ENCODE data around the gene MRPS15. TPM values are rescaled to one million over a fixed set of nuclear protein-coding genes. Genes with fewer than 3 reads are reported as not detected.
A peak's percentile ranks its signal among the peaks of the same experiment; 100 is the strongest.

MRPS15 gene
- total and polyA plus RNA-seq, 9 donors = 30.9 to 83.5 (median 38.0) TPM

GRCh38 chr1:36467700-36468455, 3.7 kb upstream of the MRPS15 start:
- Histone ChIP-seq H3K27me3 (no peaks in the 10 kb centered on the region), H3K4me3 (no peak overlapping the region), H3K4me1 (ENCODE audit: insufficient read depth) (peaks cover 2% of the 10 kb centered on the region), H3K27ac (no peak overlapping the region), H3K36me3 (no peaks in the 10 kb centered on the region), H3K9me3 (no peaks in the 10 kb centered on the region)
- DNase-seq = no peak
- intact Hi-C loops (cut with DNase I) = no loop called here
- whole genome bisulfite sequencing, 3 donors = 71 to 78% (median 75%) methylated on average over 10 of the region's 10 CpGs
- TF ChIP-seq, protein P1, sequence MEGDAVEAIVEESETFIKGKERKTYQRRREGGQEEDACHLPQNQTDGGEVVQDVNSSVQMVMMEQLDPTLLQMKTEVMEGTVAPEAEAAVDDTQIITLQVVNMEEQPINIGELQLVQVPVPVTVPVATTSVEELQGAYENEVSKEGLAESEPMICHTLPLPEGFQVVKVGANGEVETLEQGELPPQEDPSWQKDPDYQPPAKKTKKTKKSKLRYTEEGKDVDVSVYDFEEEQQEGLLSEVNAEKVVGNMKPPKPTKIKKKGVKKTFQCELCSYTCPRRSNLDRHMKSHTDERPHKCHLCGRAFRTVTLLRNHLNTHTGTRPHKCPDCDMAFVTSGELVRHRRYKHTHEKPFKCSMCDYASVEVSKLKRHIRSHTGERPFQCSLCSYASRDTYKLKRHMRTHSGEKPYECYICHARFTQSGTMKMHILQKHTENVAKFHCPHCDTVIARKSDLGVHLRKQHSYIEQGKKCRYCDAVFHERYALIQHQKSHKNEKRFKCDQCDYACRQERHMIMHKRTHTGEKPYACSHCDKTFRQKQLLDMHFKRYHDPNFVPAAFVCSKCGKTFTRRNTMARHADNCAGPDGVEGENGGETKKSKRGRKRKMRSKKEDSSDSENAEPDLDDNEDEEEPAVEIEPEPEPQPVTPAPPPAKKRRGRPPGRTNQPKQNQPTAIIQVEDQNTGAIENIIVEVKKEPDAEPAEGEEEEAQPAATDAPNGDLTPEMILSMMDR (IDR thresholded peaks at IDR 0.05) = no peak
- TF ChIP-seq POLR2A (IDR thresholded peaks at IDR 0.05) (no peak), EP300 (IDR thresholded peaks at IDR 0.05) (no peak)

DNA sequence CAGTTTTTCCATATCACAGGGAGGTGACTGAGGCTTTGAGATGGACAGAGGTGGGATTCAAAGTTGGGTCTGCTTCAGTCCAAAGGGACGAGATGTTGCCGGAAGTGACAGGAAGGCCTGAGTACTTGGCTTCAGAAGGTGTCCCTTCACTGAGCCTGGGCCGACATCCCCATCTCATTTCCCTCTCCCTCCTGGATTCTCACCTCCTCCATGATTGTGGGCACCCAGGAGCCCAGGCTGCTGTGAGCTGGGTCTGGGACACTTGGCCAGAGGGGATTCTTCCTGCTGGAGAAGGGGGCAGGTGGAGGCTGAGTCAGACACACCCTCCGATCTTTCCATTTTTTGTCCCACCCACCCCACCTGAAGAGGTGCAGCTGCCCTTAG, 2.8 kb upstream of the MRPS15 start:
- TF ChIP-seq POLR2A (IDR thresholded peaks at IDR 0.05) (no peak), EP300 (IDR thresholded peaks at IDR 0.05) (no peak)
- TF ChIP-seq, protein P1 (IDR thresholded peaks at IDR 0.05) = no peak
- peaks cover 2% of the 10 kb centered on the region for H3K4me1 ChIP-seq (ENCODE audit: insufficient read depth)
- intact Hi-C loops (cut with DNase I) = no loop called here

GRCh38 chr1:36466370-36467026, 2.3 kb upstream of the MRPS15 start:
- Histone ChIP-seq H3K4me1 (ENCODE audit: insufficient read depth) (peaks cover 2% of the 10 kb centered on the region), H3K9me3 (no peaks in the 10 kb centered on the region), H3K4me3 (no peak overlapping the region), H3K27ac (no peak overlapping the region), H3K36me3 (no peaks in the 10 kb centered on the region), H3K27me3 (no peaks in the 10 kb centered on the region)
- 80 to 90% (median 80%) methylated on average over 12 of the region's 12 CpGs for WGBS, 3 donors
- TF ChIP-seq, protein P1 (IDR thresholded peaks at IDR 0.05) = no peak
- TF ChIP-seq POLR2A (IDR thresholded peaks at IDR 0.05) = no peak
- no peak for TF ChIP-seq EP300 (IDR thresholded peaks at IDR 0.05)
- intact Hi-C loops (cut with DNase I) = no loop called here
- DNase-seq = peak in 1 of 5 donors; percentile 32

More for the DNA sequence above, 2.8 kb upstream of the MRPS15 start:
- no peaks in the 10 kb centered on the region for H3K9me3 ChIP-seq
- DNase-seq = no peak
- no peak overlapping the region for H3K4me3 ChIP-seq
- H3K27ac ChIP-seq = no peak overlapping the region
- WGBS, 3 donors = 92 to 95% (median 92%) methylated on average over 4 of the region's 4 CpGs
- H3K27me3 ChIP-seq = no peaks in the 10 kb centered on the region
- no peaks in the 10 kb centered on the region for H3K36me3 ChIP-seq

GRCh38 chr1:36465731-36466369, 1.7 kb upstream of the MRPS15 start:
- Histone ChIP-seq H3K4me1 (ENCODE audit: insufficient read depth) (peaks cover 2% of the 10 kb centered on the region), H3K27ac (no peak overlapping the region), H3K36me3 (no peaks in the 10 kb centered on the region), H3K27me3 (no peaks in the 10 kb centered on the region), H3K4me3 (no peak overlapping the region), H3K9me3 (no peaks in the 10 kb centered on the region)
- TF ChIP-seq POLR2A (IDR thresholded peaks at IDR 0.05) (no peak), EP300 (IDR thresholded peaks at IDR 0.05) (no peak)
- TF ChIP-seq, protein P1 (IDR thresholded peaks at IDR 0.05) = no peak
- DNase-seq = no peak
- intact Hi-C loops (cut with DNase I) = no loop called here
- 60 to 63% (median 62%) methylated on average over 4 of the region's 4 CpGs for WGBS, 3 donors
